NCI-H510A treated with DMSO at 0.1 percent for 48 hours (cell line): ENCODE results near the gene DBNDD2.

Experiments
- DNase-seq: peaks from one replicate; lab custom pipeline; 2025; lab: John Stamatoyannopoulos, UW

Gene DBNDD2

DNA sequence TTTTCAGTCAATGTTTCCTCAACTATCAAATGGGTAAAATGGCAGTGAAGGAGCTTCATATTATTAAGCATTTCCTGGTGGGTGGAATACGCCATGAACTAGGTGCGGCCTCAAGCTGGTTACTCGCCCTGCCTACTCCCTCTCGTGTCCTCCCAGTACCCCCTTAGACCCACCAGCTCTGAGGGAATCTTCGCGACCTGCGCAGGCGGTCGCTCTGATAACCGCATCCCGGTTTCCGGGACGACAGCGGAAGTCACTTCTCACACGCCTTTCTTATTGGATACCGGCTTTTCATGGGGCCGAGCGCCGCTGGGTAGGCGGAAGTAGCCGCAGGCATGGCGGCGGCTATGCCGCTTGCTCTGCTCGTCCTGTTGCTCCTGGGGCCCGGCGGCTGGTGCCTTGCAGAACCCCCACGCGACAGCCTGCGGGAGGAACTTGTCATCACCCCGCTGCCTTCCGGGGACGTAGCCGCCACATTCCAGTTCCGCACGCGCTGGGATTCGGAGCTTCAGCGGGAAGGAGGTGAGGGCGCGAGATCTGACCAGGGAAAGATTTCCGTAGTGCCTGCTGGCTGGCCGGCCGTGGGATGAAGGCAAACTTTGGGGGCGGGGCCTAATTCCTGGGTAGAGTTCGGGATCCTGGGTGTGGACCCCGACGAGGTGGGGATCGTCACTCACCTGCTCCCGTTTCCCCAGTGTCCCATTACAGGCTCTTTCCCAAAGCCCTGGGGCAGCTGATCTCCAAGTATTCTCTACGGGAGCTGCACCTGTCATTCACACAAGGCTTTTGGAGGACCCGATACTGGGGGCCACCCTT, 7.9 kb downstream of the DBNDD2 start, which contains the start of gene PIGT:
PIGT (plus strand) TSS at position 320 of the 816 bp plus-strand sequence; CDS start at position 336, 16 bp downstream.
- peak; percentile 73 for DNase-seq

DNA sequence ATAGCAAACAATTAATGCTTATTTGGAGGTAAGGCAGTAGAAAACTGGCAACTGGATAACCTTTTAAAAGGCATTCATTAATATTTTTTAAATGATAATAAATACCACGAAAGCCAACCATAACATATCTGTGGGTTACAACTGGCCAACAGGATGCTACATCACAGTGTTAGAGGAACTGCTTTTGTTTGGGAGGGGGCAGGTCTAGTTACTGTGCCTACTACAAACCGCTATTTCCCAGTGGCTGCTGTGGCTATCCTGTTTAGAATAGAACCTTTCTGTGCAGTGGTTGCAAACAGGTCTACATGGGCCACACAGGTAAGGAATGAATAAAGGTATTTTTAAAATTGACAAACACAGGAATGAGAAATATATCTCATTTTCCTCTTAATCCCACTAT, 8.8 kb downstream of the DBNDD2 start:
- DNase-seq, result no peak

DNA sequence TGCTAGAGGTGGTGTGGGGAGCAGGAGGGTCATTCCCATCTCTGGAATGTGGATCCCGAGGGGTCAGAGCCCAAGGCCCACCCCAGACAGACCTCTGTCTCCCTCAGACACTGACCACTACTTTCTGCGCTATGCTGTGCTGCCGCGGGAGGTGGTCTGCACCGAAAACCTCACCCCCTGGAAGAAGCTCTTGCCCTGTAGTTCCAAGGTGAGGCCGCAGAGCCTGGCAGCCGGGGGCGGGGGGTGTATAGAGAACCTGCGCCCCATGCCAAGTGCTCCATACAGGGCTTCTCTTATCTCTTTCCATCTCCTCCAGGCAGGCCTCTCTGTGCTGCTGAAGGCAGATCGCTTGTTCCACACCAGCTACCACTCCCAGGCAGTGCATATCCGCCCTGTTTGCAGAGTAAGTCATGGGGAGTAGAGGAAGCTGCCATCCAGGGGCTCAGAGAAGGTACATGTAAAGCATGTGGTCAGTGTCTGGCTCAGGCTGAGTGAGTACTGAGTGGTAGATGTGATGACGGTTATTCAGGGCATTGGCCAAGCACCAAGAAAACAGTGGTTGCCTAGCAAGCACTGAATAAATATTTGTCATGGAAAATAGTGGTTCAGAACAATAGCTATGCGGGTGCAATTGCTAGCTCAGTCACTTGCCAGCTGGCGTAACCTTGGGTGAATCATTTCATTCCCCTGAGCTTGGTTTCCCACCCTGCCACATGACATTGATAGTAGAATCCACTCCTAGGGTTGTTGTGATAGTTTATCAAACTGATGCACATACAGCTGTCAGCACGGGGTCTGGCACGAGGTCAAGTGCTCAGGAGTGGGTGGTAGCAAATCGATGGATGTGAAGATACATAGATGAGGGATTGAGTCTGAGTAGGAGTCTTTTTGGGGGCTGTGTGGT, 11.4 kb downstream of the DBNDD2 start:
- peak; percentile 93 for DNase-seq

DNA sequence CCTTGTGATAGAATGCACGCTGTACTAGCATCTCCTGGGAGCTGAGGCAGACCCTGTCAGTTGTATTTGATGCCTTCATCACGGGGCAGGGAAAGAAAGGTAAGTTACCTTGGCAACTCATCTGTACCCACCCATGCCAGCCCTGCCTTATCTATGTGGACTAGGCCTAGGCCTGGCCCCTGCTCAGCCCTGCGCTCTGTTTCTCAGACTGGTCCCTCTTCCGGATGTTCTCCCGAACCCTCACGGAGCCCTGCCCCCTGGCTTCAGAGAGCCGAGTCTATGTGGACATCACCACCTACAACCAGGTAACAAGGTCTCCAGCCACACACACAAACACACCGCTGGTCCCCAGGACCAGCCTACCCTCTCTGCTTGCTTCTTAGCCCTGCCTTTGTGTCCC, 12.0 kb downstream of the DBNDD2 start:
- DNase-seq, result no peak

DNA sequence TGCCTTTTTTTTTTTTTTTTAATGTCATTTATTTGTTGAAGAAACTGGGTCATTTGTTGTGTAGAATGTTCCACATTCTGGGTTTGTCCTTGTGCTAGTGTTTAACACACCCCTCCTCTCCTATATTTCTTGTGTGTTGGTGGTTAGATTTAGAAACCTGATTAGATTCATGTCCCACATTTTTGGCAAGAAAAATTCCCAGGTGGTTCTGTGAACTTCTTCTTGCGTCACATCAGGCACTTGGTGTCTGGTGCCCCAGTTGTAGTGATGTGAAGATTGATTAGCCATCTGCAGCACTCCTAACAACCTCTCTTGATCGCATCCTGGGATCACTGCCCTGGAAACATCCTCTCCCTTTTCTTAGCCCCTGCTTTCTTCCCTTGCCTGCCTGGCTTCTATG, 15.6 kb downstream of the DBNDD2 start:
- no peak for DNase-seq

DNA sequence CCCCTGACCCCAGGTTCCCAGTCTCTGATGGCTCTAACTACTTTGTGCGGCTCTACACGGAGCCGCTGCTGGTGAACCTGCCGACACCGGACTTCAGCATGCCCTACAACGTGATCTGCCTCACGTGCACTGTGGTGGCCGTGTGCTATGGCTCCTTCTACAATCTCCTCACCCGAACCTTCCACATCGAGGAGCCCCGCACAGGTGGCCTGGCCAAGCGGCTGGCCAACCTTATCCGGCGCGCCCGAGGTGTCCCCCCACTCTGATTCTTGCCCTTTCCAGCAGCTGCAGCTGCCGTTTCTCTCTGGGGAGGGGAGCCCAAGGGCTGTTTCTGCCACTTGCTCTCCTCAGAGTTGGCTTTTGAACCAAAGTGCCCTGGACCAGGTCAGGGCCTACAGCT, 17.5 kb downstream of the DBNDD2 start:
- no peak for DNase-seq

DNA sequence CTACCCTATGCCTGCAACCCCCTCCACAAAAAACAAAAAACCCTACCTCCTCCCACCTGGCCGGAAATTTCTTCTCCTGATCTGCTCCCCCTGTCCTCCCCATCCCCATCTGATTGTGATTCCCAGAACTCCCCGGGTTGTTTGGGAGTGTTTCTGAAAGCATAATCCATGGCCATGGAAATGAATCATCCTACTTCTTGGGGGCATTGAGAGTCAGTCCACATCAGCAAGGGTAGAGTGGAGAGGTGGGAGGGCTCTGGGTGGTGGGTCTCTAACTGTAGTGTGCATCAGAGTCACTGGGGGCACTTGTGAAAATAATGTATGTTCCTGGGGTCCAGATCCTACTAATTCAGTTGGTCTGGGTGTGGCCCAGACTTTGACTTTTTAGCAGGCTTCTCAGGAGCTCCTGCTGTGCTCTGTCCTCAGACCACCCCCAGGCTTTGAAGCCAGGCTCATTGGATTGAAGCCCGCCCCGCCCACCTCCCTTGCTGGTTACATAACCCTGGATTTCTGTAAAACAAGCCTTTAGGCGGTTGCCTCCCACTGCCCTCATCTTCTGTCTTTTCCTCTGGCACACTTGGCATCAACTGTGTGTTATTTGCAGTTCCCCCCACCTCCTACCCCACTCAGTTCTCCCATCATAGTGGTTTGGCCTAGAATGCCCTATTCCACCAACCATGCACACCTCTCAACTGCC, 18.4 kb downstream of the DBNDD2 start:
- no peak for DNase-seq

DNA sequence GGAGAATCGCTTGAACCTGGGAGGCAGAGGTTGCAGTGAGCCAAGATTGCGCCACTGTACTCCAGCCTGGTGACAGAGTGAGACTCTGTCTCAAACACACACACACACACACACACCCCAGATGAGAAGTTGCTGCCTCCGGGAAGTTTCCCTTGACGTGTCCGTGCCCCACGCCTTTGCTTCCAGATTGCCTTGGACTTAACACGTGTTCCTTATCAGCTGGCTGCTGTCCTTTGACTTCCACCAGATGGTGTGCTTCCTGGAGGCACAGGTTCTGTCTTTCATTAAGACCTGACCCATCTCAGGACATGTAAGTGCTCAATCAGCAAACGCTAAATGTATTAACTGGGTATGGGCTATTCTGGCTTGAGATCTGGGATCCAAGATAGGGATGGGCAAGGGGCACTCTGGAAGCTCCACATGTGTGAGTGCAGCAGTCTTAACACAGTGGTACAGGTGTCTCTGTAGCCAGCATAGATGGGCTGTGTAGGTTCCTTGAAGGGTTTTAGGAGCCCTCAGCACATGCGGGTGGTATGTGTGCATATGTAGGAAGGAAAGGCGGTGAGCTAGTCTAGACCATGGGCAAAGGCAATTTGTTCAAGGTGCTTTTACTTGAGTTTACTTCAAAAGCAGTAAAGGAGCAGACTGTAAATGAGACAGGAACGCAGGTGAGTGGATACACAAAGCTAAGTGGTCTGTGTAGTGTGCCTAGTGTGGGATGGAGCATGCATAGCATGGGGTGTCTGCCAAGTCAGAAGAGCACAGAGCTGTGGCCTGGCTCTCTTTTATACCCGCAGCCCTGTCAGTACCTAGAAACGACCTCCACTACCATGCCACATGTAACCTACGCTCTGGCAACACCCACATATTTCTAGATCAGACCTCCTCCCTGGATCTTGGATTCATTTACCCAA, 19.4 kb downstream of the DBNDD2 start:
- DNase-seq, result no peak

DNA sequence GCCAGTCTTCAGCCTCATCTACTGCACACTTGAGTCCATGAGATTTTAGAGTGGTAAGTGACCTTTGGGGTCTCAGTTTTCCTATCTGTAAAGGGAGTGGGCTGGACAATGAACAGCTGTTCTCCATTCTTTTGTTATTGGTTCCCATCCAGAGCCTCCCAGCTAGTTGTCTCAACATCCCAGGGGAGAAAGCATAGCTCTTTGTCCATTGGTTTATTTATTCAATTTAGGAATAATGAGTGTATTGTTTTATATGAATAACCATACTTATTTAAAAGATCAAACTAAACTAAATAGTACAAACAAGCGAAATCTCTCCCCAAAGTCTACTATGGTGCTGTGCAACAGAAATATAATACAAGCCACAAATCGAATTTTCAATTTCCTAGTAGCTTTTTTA, 21.5 kb downstream of the DBNDD2 start:
- DNase-seq, result no peak

DNA sequence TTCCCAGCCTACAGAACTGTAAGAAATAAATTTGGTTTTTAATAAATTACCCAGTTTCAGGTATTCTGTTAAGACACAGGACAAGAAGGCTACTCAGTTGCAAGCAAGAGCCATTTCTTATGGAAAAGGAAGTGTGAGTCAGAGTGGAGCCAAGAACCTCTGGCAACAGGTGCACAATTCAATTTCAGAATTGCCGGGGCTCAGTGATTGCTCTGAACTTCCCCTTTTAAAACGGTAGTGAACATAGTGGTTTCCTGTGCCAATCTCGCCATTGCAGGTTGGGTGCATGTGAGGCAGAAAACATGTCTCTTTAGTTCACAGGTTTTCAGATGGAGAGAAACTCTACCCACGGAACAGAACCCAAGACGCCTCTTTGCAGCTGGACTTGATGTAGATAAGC, 24.2 kb downstream of the DBNDD2 start:
- DNase-seq, result no peak

DNA sequence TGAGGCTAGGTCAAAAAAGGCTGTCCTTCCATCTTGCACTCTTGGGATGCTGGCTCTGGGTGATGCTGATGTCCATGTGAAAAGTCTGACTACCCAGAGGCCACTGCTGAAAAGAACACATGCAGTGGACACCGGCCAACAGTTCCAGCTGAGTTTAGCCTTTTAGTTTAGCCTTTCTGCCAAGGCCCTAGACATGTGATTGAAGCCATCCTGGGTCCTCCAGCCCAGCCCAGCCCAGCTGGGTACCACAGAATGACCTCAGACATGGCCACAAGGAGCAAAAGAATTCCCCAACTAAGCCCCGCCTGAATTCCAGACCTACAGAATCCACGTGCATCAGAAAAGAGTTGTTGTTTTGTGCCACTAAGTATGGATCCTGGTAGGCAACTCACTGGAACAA, 25.2 kb downstream of the DBNDD2 start:
- DNase-seq, result no peak

DNA sequence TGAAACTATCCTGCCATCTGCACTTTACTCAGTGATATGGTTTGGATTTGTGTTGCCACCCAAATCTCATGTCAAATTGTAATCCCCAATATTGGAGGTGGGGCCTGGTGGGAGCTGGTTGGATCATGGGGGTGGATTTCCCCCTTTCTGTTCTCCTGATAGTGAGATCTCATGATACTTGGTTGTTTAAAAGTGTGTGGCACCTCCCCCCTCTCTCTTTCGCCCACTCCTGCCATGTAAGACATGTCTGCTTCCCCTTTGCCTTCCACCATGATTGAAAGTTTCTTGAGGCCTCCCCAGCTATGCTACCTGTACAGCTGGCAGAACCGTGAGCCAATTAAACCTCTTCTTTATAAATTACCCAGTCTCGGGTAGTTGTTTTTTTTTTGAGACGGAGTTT, 25.9 kb downstream of the DBNDD2 start:
- DNase-seq, result no peak

DNA sequence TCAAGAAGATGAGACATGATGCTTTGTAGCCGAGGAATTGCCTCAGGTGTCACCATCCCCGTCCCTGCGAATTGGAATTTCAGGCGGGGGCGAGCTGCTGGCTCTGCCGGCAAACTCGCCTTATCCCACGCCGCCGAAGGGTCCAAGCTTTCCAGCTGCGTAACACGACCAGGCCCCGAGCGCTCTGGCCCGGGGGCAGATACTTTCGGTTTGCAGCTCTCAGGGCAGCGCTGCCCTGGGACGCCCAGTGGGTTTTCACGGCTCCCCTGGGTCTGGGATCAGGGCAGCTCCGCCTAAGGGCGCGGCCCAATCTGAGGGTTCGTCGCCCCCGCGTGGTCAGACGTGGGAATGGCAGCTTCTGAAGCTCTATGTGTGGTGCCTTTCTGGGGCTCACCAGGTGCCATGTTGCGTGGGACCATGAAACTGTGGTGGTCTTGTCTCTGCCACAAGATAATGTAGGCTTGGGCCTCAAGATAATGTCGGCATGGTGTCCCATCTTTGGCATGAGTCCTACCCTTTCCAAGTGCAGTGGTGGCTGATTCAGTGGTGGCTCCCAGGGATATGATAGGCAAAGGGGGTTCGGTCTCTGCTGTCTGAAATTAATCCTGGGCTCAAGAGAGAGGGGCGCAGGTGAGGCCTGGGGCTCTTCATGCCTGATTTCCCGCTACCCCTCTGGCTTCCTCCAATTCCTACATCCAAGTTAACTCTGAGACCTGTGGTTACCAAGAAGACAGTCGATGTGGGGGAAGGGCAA, 28.8 kb downstream of the DBNDD2 start:
- peak; percentile 55 for DNase-seq

DNA sequence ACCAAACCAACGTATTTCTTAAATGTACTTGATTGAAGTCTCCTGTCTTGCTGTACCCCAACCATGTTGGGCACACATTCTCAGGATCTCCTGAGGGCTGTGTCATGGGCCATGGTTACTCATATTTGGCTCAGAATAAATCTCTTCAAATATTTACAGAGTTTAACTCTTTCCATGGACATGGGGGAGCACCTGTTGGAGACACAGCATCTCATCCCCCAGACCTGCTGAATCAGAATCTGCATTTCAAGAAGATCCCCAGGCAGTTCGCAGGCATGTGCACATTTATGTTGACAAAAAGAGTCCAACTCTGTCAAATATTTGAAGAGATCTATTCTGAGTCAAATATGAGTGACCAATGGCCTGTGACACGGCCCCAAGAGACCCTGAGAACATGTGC, 32.3 kb downstream of the DBNDD2 start:
- no peak for DNase-seq

DNA sequence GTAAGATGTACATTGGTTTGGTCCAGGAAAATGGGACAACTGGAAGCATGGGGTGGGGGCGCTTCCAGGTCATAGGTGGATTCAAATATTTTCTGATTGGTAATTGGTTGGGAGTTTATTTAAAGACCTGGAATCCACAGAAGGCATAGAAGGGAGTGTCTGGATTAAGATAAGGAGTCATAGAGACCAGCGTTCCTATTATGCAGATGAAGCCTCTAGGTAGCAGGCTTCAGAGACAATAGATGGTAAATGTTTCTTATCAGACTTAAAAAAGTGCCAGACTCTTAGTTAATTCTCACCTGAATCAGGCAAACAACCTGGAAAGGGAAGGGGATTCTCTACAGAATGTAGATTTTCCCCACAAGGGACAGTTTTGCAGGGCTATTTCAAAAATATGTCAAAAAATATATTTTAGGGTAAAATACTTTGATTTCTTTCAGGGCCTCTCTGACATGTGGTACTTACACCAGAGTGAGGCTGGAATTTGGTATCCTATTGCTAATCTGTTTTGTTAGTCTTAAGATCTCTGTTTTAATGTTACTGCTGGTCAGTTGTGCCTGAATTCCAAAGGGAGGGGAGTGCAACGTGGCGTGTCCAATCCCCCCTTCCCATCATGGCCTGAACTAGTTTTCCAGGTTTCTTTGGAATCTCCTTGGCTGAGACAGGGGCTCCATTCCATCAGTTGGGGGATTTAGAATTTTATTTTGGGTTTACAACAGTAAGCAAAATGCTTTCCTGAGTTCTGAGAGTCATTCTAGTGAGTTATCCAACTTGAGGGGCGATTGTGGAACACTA, 33.0 kb downstream of the DBNDD2 start:
- DNase-seq, result no peak

DNA sequence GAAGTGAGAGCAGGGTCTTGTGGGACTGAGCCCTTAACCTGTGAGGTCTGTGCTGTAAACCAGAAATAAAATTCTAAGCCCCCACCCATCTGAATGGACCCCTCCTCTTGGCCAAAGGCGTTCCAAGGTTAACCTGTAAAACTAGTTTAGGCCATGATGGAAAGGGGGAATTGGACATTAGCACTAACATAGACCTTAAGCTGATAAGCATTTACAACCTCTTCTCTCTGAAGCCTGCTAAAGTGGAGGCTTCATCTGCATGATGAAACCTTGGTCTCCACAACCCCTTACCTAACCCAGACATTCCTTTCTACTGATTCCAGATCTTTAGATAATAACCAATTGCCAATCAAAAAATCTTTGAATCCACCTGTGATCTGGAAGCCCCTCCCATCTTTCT, 33.7 kb downstream of the DBNDD2 start:
- no peak for DNase-seq

DNA sequence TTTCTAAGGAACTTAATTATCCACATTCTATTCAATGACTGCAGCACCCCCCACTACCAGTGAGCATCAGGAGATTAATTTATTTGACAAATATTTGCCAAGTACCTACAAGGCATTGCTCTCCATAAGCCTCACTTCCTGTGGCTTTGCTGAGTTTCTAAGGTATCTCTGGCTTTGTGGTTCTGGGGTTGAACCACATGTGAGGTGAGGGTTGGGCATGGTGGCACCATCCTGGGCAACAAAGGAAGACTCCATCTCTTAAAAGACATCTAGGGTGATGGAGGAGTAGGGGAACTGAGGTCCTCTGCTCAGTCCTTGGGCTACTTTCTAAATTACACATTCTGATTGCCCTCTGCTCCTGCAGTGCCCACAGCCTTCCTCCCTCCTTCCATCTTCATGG, 36.0 kb downstream of the DBNDD2 start:
- no peak for DNase-seq

DNA sequence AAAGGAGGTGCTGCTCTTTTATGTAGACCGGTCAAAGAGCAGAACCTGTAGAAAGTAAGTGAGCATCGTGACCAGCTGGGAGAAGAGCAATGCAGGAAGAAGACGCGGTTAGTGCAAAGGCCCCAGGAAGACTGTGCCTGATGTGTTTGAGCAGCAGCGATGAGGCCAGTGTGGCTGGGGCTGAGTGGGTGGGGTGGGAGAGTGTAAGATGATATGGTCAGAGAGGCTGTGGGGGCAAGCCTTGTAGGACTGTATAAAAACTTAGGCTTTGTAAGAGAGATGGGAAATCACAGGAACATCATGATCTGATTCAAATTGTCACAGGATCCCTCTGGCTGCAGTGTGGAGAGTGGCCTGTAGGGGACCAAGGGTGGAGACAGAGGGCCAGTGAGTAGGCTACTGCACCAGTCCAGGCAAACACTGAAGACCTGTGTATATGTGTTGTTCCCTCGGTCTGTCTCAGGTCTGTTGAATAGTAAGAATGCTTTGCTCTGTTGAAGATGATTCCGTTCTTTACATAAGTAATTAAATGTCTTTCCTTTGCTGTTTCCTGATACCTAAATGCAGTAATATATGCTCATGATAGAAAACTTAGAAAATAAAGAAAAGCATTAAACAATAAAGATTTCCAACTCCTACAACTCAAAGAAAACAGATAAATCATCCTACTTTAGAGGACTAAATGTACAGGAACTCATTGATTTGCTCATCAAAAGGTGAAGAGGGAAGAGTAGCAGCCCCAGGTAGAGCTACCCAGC, 37.9 kb downstream of the DBNDD2 start:
- DNase-seq, result no peak

DNA sequence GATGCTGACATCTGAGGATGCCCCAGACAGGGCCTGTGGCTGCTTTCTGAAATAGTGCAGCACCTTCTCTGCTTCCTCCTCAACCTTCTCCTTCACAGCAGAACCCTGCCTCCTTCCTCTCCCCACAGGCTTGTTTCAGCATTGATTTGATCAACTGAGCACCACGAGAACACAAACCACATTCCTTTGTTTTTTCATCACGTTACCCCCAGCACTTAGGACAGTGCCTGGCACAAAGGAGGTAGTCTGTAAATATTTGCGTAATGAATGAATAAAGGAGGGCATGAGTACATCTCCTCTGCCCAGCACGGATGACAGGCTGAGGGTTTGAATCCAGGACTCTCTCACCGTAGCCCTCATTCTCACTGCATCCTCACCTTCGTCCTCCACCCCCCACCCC, 40.2 kb downstream of the DBNDD2 start:
- DNase-seq, result no peak
